Pancreas (tissue), 10 donors: ENCODE results near the gene STN1. TPM values are rescaled to one million over a fixed set of nuclear protein-coding genes. Genes with fewer than 3 reads are reported as not detected.

ENCODE experiments used
- ATAC-seq, 4 donors: fragments of 200-7000 bp; cut with Tn5 transposase; one replicate each; pipeline versions ENCODE4 v1.8.0 to v1.9.1; 2020; ENCODE audit warnings: mild to moderate bottlenecking in 4 of 4, moderate library complexity in 4 of 4
- DNase-seq, 6 donors: peaks; one replicate each; pipeline ENCODE4 v3.0.0-alpha.2; 2020
- FAIRE-seq: peaks from 2 replicates; lab custom pipeline; 2012; peaks lifted over from hg19 to GRCh38; lab: Jason Lieb, UNC
- H3K27ac ChIP-seq, 4 donors: fragments of 200-600 bp; sonication (generic); 1 replicate in 3 of 4; 2 replicates in 1 of 4; pipeline versions ENCODE4 v1.5.0 to v1.8.0; 2020
- H3K27me3 ChIP-seq, 4 donors: fragments of 200-600 bp; one replicate each; pipeline ENCODE4 v1.8.0; 2021
- H3K36me3 ChIP-seq, 3 donors: fragments of 200-600 bp; sonication (generic) in 1 of 3; one replicate each; pipeline versions ENCODE4 v1.5.0 to v1.8.0; 2020 to 2021
- H3K4me1 ChIP-seq, 3 donors: fragments of 200-600 bp; one replicate each; pipeline ENCODE4 v1.8.0; 2021
- H3K4me3 ChIP-seq, 4 donors: fragments of 200-600 bp; sonication (generic) in 2 of 4; one replicate each; pipeline versions ENCODE4 v1.5.0 to v1.8.0; 2020 to 2021
- H3K9me3 ChIP-seq, 4 donors: fragments of 200-600 bp; one replicate each; pipeline ENCODE4 v1.8.0; 2021
- CTCF ChIP-seq, 4 donors: fragments of 200-600 bp; sonication (generic) in 3 of 4; IDR thresholded peaks; one replicate each; pipeline versions ENCODE4 v1.5.0 to v1.8.0; 2021; ENCODE audit warnings: antibody characterized with exemption in 4 of 4
- WGBS, 2 donors: extraction: QIAGEN DNeasy Blood & Tissue Kit; methylation state at CpG; one replicate each; pipeline ENCODE4 v1.1.7; 2013; 5-methylcytosine and 5-hydroxymethylcytosine counted together
- intact Hi-C, 3 donors: fragments of 100-400 bp; cut with DNase I; formaldehyde crosslinking; loops; one replicate each; pipeline versions ENCODE4 v1.11.1 to v1.14.2; 2022
- polyA plus RNA-seq, 2 donors: library from polyadenylated mRNA; stranded (reverse); fragments of 200-250 nt; gene quantifications; one replicate each; pipeline ENCODE4 v1.2.3, GENCODE V29; 2013
- total RNA-seq, 6 donors: library from RNA; stranded (reverse); fragmentation: NEBNext Ultra II Directional in 4 of 6; extraction: Animal tissue kit (Norgen Biotek cat#: 25700) in 4 of 6; gene quantifications; one replicate each; pipeline versions ENCODE4 v1.2.1 to v1.2.4, GENCODE V29; 2021 to 2023
- donor health status: healthy with polysubstance abuse.
- donor health status: DM: no; HTN: no; CAD: no; lungs with moderate emphysema.
- donor health status: DM: no; HTN: no; CAD: no.
- donor health status: control.
- donor health status: control.
- donor health status: Bipolar disorder and iron deficiency.
- donor health status: DM: yes; HTN: yes; CAD: no.
- donor health status: DM: no; HTN: no; CAD: no.
- donor health status: DM: no; HTN: no; CAD: no.
- donor health status: DM: yes; HTN: yes; CAD: no.

Gene STN1
- total and polyA plus RNA-seq, 8 donors = 7.0 to 15.9 (median 13.3) TPM

DNA sequence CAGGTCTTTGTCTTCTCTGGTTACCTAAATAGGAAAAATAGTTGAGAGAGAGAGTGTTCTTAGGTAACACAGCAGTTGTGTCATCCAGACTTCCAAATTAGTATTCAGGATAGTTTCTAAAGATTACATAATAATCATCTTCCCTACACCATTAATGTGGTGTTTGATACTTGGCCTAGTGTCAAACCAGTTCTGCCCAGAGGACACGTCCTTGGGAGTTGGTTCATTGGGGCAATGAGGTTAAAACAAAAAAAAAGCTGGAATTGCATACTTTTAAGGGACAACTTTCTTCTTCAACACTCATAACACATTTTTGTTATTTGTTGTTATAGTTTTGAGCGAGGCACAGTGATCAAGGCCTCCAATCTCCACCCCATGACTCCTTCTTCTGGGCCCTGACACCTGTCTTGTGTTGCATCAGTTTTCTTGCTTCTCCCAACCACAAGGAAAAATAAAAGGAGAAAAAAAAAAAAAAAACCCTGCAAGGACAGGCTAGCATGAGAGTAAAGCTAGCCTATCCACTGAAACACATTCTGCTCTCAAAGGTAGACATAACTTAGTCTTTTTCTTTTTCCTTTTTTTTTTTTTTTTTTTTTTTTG lies 28.8 kb downstream of the STN1 start:
- ATAC-seq (no peak), FAIRE-seq (no peak), DNase-seq (no peak)
- no peaks in the 10 kb centered on the region for H3K9me3 ChIP-seq
- 27 to 28% methylated on average over 2 of the region's 2 CpGs for WGBS, 2 donors
- peaks cover 28 to 47% (median 42%) of the 10 kb centered on the region in 3 donors for H3K4me1 ChIP-seq
- H3K27me3 ChIP-seq = no peaks in the 10 kb centered on the region
- intact Hi-C loops = loop anchor here in 1 of 3 donors (10.0 kb wide), 1 partner anchor 326 kb away; no protein-coding TSS in a partner anchor
- H3K4me3 ChIP-seq = no peak overlapping the region
- no peak for TF ChIP-seq CTCF (IDR thresholded peaks at IDR 0.05)
- peaks cover 0 to 12% (median 0%) of the 10 kb centered on the region in 3 donors for H3K36me3 ChIP-seq
- peak overlapping the region; percentile 38 to 83 (median 70) for H3K27ac ChIP-seq

- Histone ChIP-seq H3K4me3 (no peak overlapping the region), H3K9me3 (no peaks in the 10 kb centered on the region), H3K36me3 (peaks cover 0 to 12% (median 0%) of the 10 kb centered on the region in 3 donors), H3K4me1 (peaks cover 24 to 39% (median 38%) of the 10 kb centered on the region in 3 donors), H3K27me3 (no peaks in the 10 kb centered on the region), H3K27ac (peak overlapping the region; percentile 42 to 83 (median 70))
- TF ChIP-seq CTCF (IDR thresholded peaks at IDR 0.05) = peak; percentile 60 to 82 (median 67)
- ATAC-seq (peak; percentile 75 to 79 (median 76)), DNase-seq (peak; percentile 84 to 96 (median 92)), FAIRE-seq (peak; percentile 75)
- intact Hi-C loops = loop anchor here in 1 of 3 donors (10.0 kb wide), 1 partner anchor 327 kb away; no protein-coding TSS in a partner anchor
- whole genome bisulfite sequencing, 2 donors = 2% methylated on average over 6 of the region's 6 CpGs
Observed at GRCh38 chr10:103888113-103888841, 29.7 kb downstream of the STN1 start.

DNA sequence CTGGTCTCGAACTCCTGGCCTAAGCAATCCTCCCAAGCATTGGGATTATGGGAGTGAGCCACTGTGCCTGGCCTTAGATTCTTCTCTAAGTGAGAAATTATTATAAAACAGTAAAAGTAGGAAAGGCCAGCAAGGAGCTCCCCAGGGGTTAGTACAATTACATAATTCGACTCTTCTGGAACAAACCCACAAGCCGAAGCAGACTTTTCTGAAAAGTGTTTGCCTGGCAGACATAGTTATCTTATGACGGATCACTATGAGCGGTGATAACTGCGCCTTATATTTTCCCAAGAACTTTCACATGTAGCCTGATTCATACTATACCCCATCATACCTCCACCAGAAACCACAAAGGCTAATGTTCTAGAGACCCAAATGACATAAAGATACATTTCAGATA lies 32.4 kb downstream of the STN1 start:
- FAIRE-seq = no peak
- intact Hi-C loops = loop anchor here in 1 of 3 donors (10.0 kb wide), 1 partner anchor 329 kb away; no protein-coding TSS in a partner anchor
- WGBS, 2 donors = 68 to 72% methylated on average over 6 of the region's 6 CpGs
- DNase-seq = no peak
- H3K9me3 ChIP-seq = no peaks in the 10 kb centered on the region
- no peak overlapping the region for H3K27ac ChIP-seq
- H3K4me3 ChIP-seq = no peak overlapping the region
- TF ChIP-seq CTCF (IDR thresholded peaks at IDR 0.05) = no peak
- no peak for ATAC-seq
- H3K36me3 ChIP-seq = peaks cover 0 to 16% (median 0%) of the 10 kb centered on the region in 3 donors
- H3K4me1 ChIP-seq = peaks cover 15 to 31% (median 30%) of the 10 kb centered on the region in 3 donors
- H3K27me3 ChIP-seq = no peaks in the 10 kb centered on the region

DNA sequence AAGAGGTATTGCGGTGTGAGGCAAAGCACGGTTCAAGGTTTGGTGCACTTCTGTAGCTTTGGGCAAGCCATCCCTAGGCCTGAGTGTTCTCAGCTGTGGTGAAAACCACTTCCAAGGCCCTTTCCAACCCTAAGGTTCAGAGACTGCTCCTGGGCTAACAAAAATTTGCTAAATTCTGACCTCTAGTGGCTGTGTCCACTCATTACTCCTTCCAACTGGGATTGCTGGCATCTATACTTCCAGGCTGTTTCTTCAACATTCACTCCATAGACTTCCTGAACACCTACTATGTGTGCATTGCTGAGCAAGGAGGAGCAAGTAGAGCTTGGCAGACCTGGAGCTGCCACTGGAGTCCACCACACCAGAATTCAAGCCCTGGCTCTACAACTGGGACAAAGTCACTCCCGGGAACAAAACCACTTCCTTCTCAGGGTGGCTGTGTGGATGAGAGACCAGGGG lies 33.3 kb downstream of the STN1 start:
- intact Hi-C loops = loop anchor here in 1 of 3 donors (10.0 kb wide), 1 partner anchor 330 kb away; no protein-coding TSS in a partner anchor
- FAIRE-seq (no peak), DNase-seq (peak in 1 of 6 donors; percentile 57), ATAC-seq (peak in 3 of 4 donors; percentile 54 to 59 (median 58))
- no peaks in the 10 kb centered on the region for H3K27me3 ChIP-seq
- H3K9me3 ChIP-seq = no peaks in the 10 kb centered on the region
- peaks cover 0 to 23% (median 0%) of the 10 kb centered on the region in 3 donors for H3K36me3 ChIP-seq
- no peak overlapping the region for H3K4me3 ChIP-seq
- H3K4me1 ChIP-seq = peaks cover 9 to 28% (median 21%) of the 10 kb centered on the region in 3 donors
- no peak overlapping the region for H3K27ac ChIP-seq
- TF ChIP-seq CTCF (IDR thresholded peaks at IDR 0.05) = peak; percentile 61 to 73 (median 64)
- WGBS, 2 donors = 49 to 66% methylated on average over 3 of the region's 3 CpGs
